Heart left ventricle (tissue), 16 donors: Measurements from ENCODE around the gene AKAP6. TPM values are rescaled to one million over a fixed set of nuclear protein-coding genes. Genes with fewer than 3 reads are reported as not detected.

Experiments
- ATAC-seq, 4 donors: fragments of 200-7000 bp; cut with Tn5 transposase; one replicate each; pipeline ENCODE4 v1.9.1; 2020 to 2022; ENCODE audit warnings: moderate library complexity in 4 of 4, mild to moderate bottlenecking in 3 of 4, moderate number of reproducible peaks in 1 of 4
- DNase-seq, 5 donors: peaks; one replicate each; pipeline ENCODE4 v3.0.0-alpha.2; 2020
- H3K27ac ChIP-seq, 12 donors: fragments of 200-600 bp; sonication (generic) in 4 of 12; one replicate each; pipeline versions ENCODE4 v1.5.0 to v1.8.0; 2016 to 2022; ENCODE audit warnings: mild to moderate bottlenecking in 2 of 12
- H3K27me3 ChIP-seq, 9 donors: fragments of 200-600 bp; sonication (generic) in 2 of 9; one replicate each; pipeline versions ENCODE4 v1.5.1 to v1.8.0; 2016 to 2022; ENCODE audit warnings: mild to moderate bottlenecking in 3 of 9
- H3K36me3 ChIP-seq, 9 donors: fragments of 200-600 bp; sonication (generic) in 2 of 9; one replicate each; pipeline versions ENCODE4 v1.5.0 to v1.8.0; 2018 to 2022; ENCODE audit warnings: mild to moderate bottlenecking in 2 of 9
- H3K4me1 ChIP-seq, 12 donors: fragments of 200-600 bp; sonication (generic) in 4 of 12; one replicate each; pipeline versions ENCODE4 v1.5.0 to v1.8.0; 2016 to 2022; ENCODE audit warnings: mild to moderate bottlenecking in 3 of 12
- H3K4me3 ChIP-seq, 12 donors: fragments of 200-600 bp; sonication (generic) in 4 of 12; one replicate each; pipeline versions ENCODE4 v1.5.0 to v1.8.0; 2017 to 2022; ENCODE audit warnings: mild to moderate bottlenecking in 9 of 12, moderate library complexity in 4 of 12
- H3K9me3 ChIP-seq, 12 donors: fragments of 200-600 bp; sonication (generic) in 4 of 12; one replicate each; pipeline versions ENCODE4 v1.5.0 to v1.8.0; 2016 to 2022; ENCODE audit warnings: mild to moderate bottlenecking in 1 of 12
- POLR2A ChIP-seq, 2 donors: fragments of 450-650 bp; IDR thresholded peaks; one replicate each; pipeline ENCODE4 v1.6.1; 2017; ENCODE audit warnings: antibody characterized with exemption in 2 of 2, mild to moderate bottlenecking in 2 of 2, moderate library complexity in 2 of 2
- WGBS, 4 donors: extraction: QIAGEN DNeasy Blood & Tissue Kit in 2 of 4; methylation state at CpG; one replicate each; pipeline versions ENCODE4 v1.1.5 to v1.1.7; 2013 to 2018; 5-methylcytosine and 5-hydroxymethylcytosine counted together
- intact Hi-C, 10 donors: fragments of 100-400 bp; cut with DNase I; formaldehyde crosslinking; loops; one replicate each; pipeline versions ENCODE4 v1.11.1 to v1.14.2; 2022
- polyA plus RNA-seq, 2 donors: library from polyadenylated mRNA; stranded (reverse); fragments of 200-250 nt; gene quantifications; one replicate each; pipeline ENCODE4 v1.2.3, GENCODE V29; 2013
- total RNA-seq, 9 donors: library from RNA; depleted of rRNA in 2 of 9; stranded (reverse); fragments of >200 nt in 2 of 9; fragmentation: NEBNext Ultra II Directional in 3 of 9; extraction: Animal tissue kit (Norgen Biotek cat#: 25700) in 3 of 9; gene quantifications; one replicate each; pipeline versions ENCODE4 v1.1.0 to v1.2.4, GENCODE V29; 2016 to 2023
- TF ChIP-seq, protein P1 (sequence below), 12 donors: fragments of 200-600 bp; sonication (generic) in 4 of 12; IDR thresholded peaks; one replicate each; pipeline versions ENCODE4 v1.5.0 to v1.8.0; 2018 to 2022; ENCODE audit warnings: antibody characterized with exemption in 12 of 12, mild to moderate bottlenecking in 5 of 12
- donor health status: ischemic (EF 13 %, LVEDD 7.1; RV severe dilation, severe dysfunction).
- donor health status: healthy with polysubstance abuse.
- donor health status: DM: no; HTN: yes; CAD: no.
- donor health status: DM: no; HTN: no; CAD: no.
- donor health status: ischemic (EF 25% LVEDD 6.9; RV normal size, moderate dysfunction).
- donor health status: ischemic (EF 25% LVEDD 5.7; RV mildly dilated, moderate dysfunction).
- donor health status: healthy.
- donor health status: DM: yes; HTN: yes; CAD: no.
- donor health status: ischemic (EF 35%, LVEDD 5.7; RV mildly dilated, moderate dysfunction).
- donor health status: nonischemic (EF 11% LVEDD 7.7; RV severe dilation, severe dysfunction).
- donor health status: DM: yes; HTN: yes; CAD: no.
- donor health status: PGD.
- donor health status: ischemic (EF 29% LVEDD 5.4; RV normal size, mild dysfunction).
- donor health status: nonischemic (EF 23%, LVEDD 6.1; RV moderate dilation, normal function).

Gene AKAP6
- total and polyA plus RNA-seq, 11 donors: 20.4 to 303 (median 206) TPM

DNA sequence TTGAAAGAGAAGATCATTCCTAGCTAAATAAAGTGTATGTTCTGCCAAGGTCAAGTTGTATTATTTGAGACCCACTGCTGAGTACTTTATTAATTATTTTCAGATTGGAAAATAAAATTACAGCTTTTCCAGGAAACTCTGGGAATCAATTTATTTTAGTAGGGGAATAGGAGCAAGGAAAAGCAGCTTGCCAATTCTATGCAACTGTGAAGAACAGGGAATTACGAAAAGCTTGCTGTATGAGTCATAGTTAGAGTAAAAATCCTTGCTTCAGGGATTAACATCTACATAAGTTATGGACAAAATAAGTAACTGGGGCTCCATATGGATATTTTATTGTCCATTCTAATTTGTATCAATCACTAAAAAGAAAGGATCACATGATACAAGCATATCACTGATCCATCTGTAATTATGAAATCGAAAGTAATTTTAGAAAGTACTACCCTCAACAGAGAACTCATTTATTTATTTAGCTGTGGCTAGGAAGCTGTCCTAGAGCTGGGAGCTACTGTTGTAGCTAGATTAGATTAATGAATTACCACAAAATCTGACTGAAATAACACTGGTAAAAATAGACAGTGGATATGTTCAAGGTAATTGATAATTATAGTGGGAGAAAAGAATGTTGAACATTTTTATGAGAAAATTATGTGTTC, 306.1 kb downstream of the AKAP6 start:
- Histone ChIP-seq H3K9me3 (no peaks in the 10 kb centered on the region), H3K4me3 (peak overlapping the region in 8 of 12 donors; percentile 9 to 51 (median 31)), H3K36me3 (no peaks in the 10 kb centered on the region), H3K27me3 (no peaks in the 10 kb centered on the region), H3K4me1 (peaks cover 0 to 47% (median 19%) of the 10 kb centered on the region in 12 donors), H3K27ac (peak overlapping the region in 9 of 12 donors; percentile 2 to 64 (median 50))
- TF ChIP-seq, protein P1, sequence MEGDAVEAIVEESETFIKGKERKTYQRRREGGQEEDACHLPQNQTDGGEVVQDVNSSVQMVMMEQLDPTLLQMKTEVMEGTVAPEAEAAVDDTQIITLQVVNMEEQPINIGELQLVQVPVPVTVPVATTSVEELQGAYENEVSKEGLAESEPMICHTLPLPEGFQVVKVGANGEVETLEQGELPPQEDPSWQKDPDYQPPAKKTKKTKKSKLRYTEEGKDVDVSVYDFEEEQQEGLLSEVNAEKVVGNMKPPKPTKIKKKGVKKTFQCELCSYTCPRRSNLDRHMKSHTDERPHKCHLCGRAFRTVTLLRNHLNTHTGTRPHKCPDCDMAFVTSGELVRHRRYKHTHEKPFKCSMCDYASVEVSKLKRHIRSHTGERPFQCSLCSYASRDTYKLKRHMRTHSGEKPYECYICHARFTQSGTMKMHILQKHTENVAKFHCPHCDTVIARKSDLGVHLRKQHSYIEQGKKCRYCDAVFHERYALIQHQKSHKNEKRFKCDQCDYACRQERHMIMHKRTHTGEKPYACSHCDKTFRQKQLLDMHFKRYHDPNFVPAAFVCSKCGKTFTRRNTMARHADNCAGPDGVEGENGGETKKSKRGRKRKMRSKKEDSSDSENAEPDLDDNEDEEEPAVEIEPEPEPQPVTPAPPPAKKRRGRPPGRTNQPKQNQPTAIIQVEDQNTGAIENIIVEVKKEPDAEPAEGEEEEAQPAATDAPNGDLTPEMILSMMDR (IDR thresholded peaks at IDR 0.05): no peak
- no peak for TF ChIP-seq POLR2A (IDR thresholded peaks at IDR 0.05)
- intact Hi-C loops: no loop called here
- WGBS, 4 donors: 10 to 32% (median 15%) methylated on average over 2 of the region's 2 CpGs
- no peak for DNase-seq
- peak; percentile 47 to 63 (median 58) for ATAC-seq

DNA sequence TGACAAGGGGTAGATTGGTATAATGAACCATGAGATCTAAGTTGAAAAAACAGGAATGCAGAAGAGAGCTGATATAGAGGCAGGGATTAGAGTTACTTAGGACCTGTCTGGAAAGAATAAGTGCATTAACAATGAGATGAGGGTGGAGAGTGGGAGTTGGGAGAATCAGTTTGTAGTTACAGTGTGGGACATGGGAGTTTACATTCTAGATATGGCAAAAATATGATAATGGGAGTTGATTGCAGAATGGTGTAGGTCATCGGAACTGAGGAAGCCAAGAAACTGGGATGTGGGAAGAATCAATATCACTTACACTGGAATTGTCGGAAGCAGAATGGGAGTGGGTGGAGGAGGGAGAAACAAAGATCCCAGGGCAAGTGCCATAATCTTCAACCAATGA, 308.5 kb downstream of the AKAP6 start:
- no peaks in the 10 kb centered on the region for H3K27me3 ChIP-seq
- H3K27ac ChIP-seq: no peak overlapping the region
- no peaks in the 10 kb centered on the region for H3K36me3 ChIP-seq
- no peak overlapping the region for H3K4me3 ChIP-seq
- H3K4me1 ChIP-seq: peaks cover 0 to 47% (median 16%) of the 10 kb centered on the region in 12 donors
- ATAC-seq (no peak), DNase-seq (no peak)
- 71 to 89% (median 82%) methylated on average over 2 of the region's 2 CpGs for WGBS, 4 donors
- H3K9me3 ChIP-seq: no peaks in the 10 kb centered on the region
- intact Hi-C loops: no loop called here
- no peak for TF ChIP-seq POLR2A (IDR thresholded peaks at IDR 0.05)
- TF ChIP-seq, protein P1 (IDR thresholded peaks at IDR 0.05): no peak

DNA sequence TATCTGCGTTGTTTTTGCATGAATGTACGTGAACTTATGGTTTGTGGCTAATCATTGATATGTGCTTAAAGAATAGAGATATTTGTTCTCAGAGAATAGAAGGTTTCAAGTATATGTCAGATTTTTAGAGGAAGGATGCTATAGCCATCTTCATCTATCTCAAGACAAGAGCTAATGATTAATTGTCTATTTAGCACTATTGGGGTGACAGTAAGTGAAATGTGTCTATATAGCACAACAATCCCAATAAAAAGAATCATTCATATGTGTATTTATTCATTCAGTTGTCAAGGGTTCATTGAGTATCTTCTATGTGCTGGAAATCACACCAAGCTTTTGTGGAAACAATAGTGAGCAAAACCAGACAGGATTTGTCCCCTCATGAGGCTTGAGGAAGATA, 310.1 kb downstream of the AKAP6 start:
- TF ChIP-seq, protein P1 (IDR thresholded peaks at IDR 0.05): no peak
- TF ChIP-seq POLR2A (IDR thresholded peaks at IDR 0.05): no peak
- Histone ChIP-seq H3K9me3 (no peaks in the 10 kb centered on the region), H3K36me3 (no peaks in the 10 kb centered on the region), H3K27me3 (no peaks in the 10 kb centered on the region), H3K4me1 (peaks cover 0 to 40% (median 15%) of the 10 kb centered on the region in 12 donors), H3K4me3 (no peak overlapping the region), H3K27ac (no peak overlapping the region)
- ATAC-seq: no peak
- 95 to 96% (median 95%) methylated on average over 2 of the region's 2 CpGs for WGBS, 4 donors
- intact Hi-C loops: no loop called here
- DNase-seq: no peak

DNA sequence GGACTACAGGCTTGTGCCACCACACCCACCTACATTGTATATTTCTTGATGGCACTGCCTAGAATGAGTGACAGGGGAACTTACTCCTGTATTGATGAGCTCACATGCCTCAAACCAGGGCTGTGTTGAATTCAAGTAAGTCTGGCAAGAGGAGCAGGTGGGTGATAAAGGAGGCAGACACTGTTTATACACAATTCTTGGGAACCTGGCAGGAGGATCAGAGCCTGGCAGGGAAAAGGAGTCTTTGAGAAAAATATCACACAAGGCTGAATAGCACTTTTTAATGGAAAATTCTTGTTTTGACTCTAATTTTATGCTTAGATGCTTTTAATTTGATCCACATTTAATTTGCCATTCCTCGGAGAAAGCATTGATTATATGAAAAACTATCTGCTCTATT, 316.5 kb downstream of the AKAP6 start:
- intact Hi-C loops: no loop called here

More for the DNA sequence above, 316.5 kb downstream of the AKAP6 start:
- H3K4me3 ChIP-seq: no peak overlapping the region
- H3K4me1 ChIP-seq: peaks cover 0 to 8% (median 0%) of the 10 kb centered on the region in 12 donors
- TF ChIP-seq POLR2A (IDR thresholded peaks at IDR 0.05): no peak
- TF ChIP-seq, protein P1 (IDR thresholded peaks at IDR 0.05): no peak
- DNase-seq: no peak
- peaks cover 0 to 8% (median 0%) of the 10 kb centered on the region in 9 donors for H3K36me3 ChIP-seq
- ATAC-seq: no peak
- 91 to 97% (median 94%) methylated on average over 1 of the region's 1 CpG for WGBS, 4 donors
- H3K9me3 ChIP-seq: no peaks in the 10 kb centered on the region
- no peak overlapping the region for H3K27ac ChIP-seq
- H3K27me3 ChIP-seq: no peaks in the 10 kb centered on the region
